Fibroblast of lung (primary cell): ENCODE results near the gene TRMT61A. TPM values are rescaled to one million over a fixed set of nuclear protein-coding genes. Genes with fewer than 3 reads are reported as not detected.

Experiments
- DNase-seq, 2 donors: peaks; one replicate each; pipeline versions ENCODE4 v3.0.0 to v3.0.0-alpha.2; 2010; ENCODE audit warnings: low read depth in 2 of 2
- H2AFZ ChIP-seq: 2 replicates; pipeline ENCODE4 v1.5.1; 2012; ENCODE audit warnings: low read length, control low read depth, inconsistent platforms
- H3K27ac ChIP-seq: 2 replicates; pipeline ENCODE4 v1.5.1; 2011; ENCODE audit warnings: low read length, control low read depth; ENCODE audit not compliant: insufficient read depth
- H3K27me3 ChIP-seq: 2 replicates; pipeline ENCODE4 v1.5.1; 2011; ENCODE audit warnings: mild to moderate bottlenecking, low read length; ENCODE audit not compliant: control insufficient read depth, insufficient read depth
- H3K36me3 ChIP-seq: 2 replicates; pipeline ENCODE4 v1.5.1; 2011; ENCODE audit warnings: low read length; ENCODE audit not compliant: control insufficient read depth, insufficient read depth
- H3K4me1 ChIP-seq: 2 replicates; pipeline ENCODE4 v1.5.1; 2011; ENCODE audit warnings: low read length; ENCODE audit not compliant: control insufficient read depth, insufficient read depth; ENCODE audit errors: extremely low read depth
- H3K4me2 ChIP-seq: 2 replicates; pipeline ENCODE4 v1.5.1; 2011; ENCODE audit warnings: low read length, control low read depth; ENCODE audit not compliant: insufficient read depth; ENCODE audit errors: extremely low read depth
- H3K4me3 ChIP-seq, 4 experiments: fragments of 200-600 bp in 1 of 4; sonication (generic) in 1 of 4; replicated peaks in 1 of 4; 2 replicates each; pipeline ENCODE4 v1.5.1; 2011 to 2016; ENCODE audit warnings: low read length in 4 of 4, low read depth in 3 of 4, mild to moderate bottlenecking in 3 of 4, control low read depth in 2 of 4, inconsistent platforms in 1 of 4, mixed read lengths in 1 of 4; ENCODE audit not compliant: insufficient read depth in 1 of 4; ENCODE audit errors: control extremely low read depth in 1 of 4
- H3K79me2 ChIP-seq: 2 replicates; pipeline ENCODE4 v1.5.1; 2012; ENCODE audit warnings: mild to moderate bottlenecking, low read length, inconsistent platforms; ENCODE audit not compliant: control insufficient read depth, insufficient read depth
- H3K9ac ChIP-seq: 2 replicates; pipeline ENCODE4 v1.5.1; 2011; ENCODE audit warnings: mild to moderate bottlenecking, low read length, control low read depth; ENCODE audit not compliant: insufficient read depth
- H3K9me3 ChIP-seq: 2 replicates; pipeline ENCODE4 v1.5.1; 2012; ENCODE audit warnings: low read depth, low read length; ENCODE audit not compliant: control insufficient read depth, insufficient read depth
- H4K20me1 ChIP-seq: 2 replicates; pipeline ENCODE4 v1.5.1; 2011; ENCODE audit warnings: low read length; ENCODE audit not compliant: control insufficient read depth, insufficient read depth; ENCODE audit errors: extremely low read depth
- CTCF ChIP-seq, 2 donors: IDR thresholded peaks in 1 of 2; conservative IDR thresholded peaks in 1 of 2; 1 replicate in 1 of 2; 2 replicates in 1 of 2; pipeline ENCODE4 v1.5.1; 2011 to 2012; ENCODE audit warnings: low read length in 2 of 2, control low read depth in 1 of 2, inconsistent platforms in 1 of 2, low read depth in 1 of 2, mild to moderate bottlenecking in 1 of 2
- EZH2 ChIP-seq: IDR thresholded peaks from 2 replicates; pipeline ENCODE4 v1.5.1; 2012; ENCODE audit warnings: low read length, control low read depth, mild to moderate bottlenecking; ENCODE audit errors: missing control alignments
- polyA plus RNA-seq, 2 donors: library from polyadenylated mRNA; depleted of rRNA in 1 of 2; stranded (reverse) in 1 of 2; unstranded in 1 of 2; fragments of >200 nt; gene quantifications; 2 replicates each; pipeline ENCODE4 v1.2.1, GENCODE V29; 2011 to 2012; ENCODE audit warnings: missing spikeins in 1 of 2
- total RNA-seq: library from RNA; depleted of rRNA; stranded (reverse); fragments of >200 nt; gene quantifications from 2 replicates; pipeline ENCODE4 v1.2.1, GENCODE V29; 2014

Gene TRMT61A
- total and polyA plus RNA-seq, 2 donors (not counting 1 experiment from before 2014, with no cell fraction given), result 4.2 to 10.6 TPM

- Histone ChIP-seq H3K9ac (peak overlapping the region; percentile 68), H3K27me3 (no peaks in the 10 kb centered on the region), H3K4me2 (peak overlapping the region; percentile 34), H3K4me1 (peaks cover 15% of the 10 kb centered on the region), H3K36me3 (no peaks in the 10 kb centered on the region), H3K27ac (peak overlapping the region; percentile 87), H4K20me1 (no peaks in the 10 kb centered on the region), H3K4me3 (peak overlapping the region; percentile 17 to 56 (median 40)), H2AFZ (peak overlapping the region; percentile 21), H3K9me3 (no peaks in the 10 kb centered on the region), H3K79me2 (peaks cover 27% of the 10 kb centered on the region)
- DNase-seq, result peak in 1 of 2 donors; percentile 39
- TF ChIP-seq EZH2 (no peak), CTCF (conservative IDR thresholded peaks at IDR 0.05 in 1 of 2, IDR thresholded peaks at IDR 0.05 in 1 of 2; ENCODE audit: low read depth in 1 of 2, low read length in 2 of 2) (no peak)
Measured at GRCh38 chr14:103528146-103528586, 830 bp upstream of the TRMT61A start.

- H3K9ac ChIP-seq, result peak overlapping the region; percentile 71
- no peak for TF ChIP-seq EZH2
- no peak for TF ChIP-seq CTCF (conservative IDR thresholded peaks at IDR 0.05 in 1 of 2, IDR thresholded peaks at IDR 0.05 in 1 of 2; ENCODE audit: low read depth in 1 of 2, low read length in 2 of 2)
- H2AFZ ChIP-seq, result peak overlapping the region; percentile 29
- DNase-seq, result no peak
- no peaks in the 10 kb centered on the region for H3K9me3 ChIP-seq
- H3K4me3 ChIP-seq, result peak overlapping the region; percentile 45 to 92 (median 82)
- no peaks in the 10 kb centered on the region for H3K27me3 ChIP-seq
- peaks cover 27% of the 10 kb centered on the region for H3K79me2 ChIP-seq
- peak overlapping the region; percentile 69 for H3K27ac ChIP-seq
- H3K4me2 ChIP-seq, result peak overlapping the region; percentile 98
- H3K36me3 ChIP-seq, result no peaks in the 10 kb centered on the region
- peaks cover 15% of the 10 kb centered on the region for H3K4me1 ChIP-seq
- no peaks in the 10 kb centered on the region for H4K20me1 ChIP-seq
Measured at GRCh38 chr14:103529383-103530365, 678 bp downstream of the TRMT61A start.

- no peak for DNase-seq
Measured at GRCh38 chr14:103530390-103530789, 1.4 kb downstream of the TRMT61A start.

More at GRCh38 chr14:103530390-103530789, 1.4 kb downstream of the TRMT61A start:
- Histone ChIP-seq H2AFZ (no peak overlapping the region), H3K4me1 (peaks cover 15% of the 10 kb centered on the region), H3K27me3 (no peaks in the 10 kb centered on the region), H4K20me1 (no peaks in the 10 kb centered on the region), H3K4me2 (peak overlapping the region; percentile 98), H3K79me2 (peaks cover 27% of the 10 kb centered on the region), H3K9ac (no peak overlapping the region), H3K27ac (no peak overlapping the region), H3K4me3 (peak overlapping the region in 2 of 4 experiments; percentile 90 to 92), H3K36me3 (peaks cover 3% of the 10 kb centered on the region), H3K9me3 (no peaks in the 10 kb centered on the region)
- TF ChIP-seq EZH2, result no peak
- TF ChIP-seq CTCF (conservative IDR thresholded peaks at IDR 0.05 in 1 of 2, IDR thresholded peaks at IDR 0.05 in 1 of 2; ENCODE audit: low read depth in 1 of 2, low read length in 2 of 2), result no peak
